Colon (tissue), 2 donors: ENCODE results near the gene SHMT2.

Experiments used
- FAIRE-seq: peaks from 2 replicates; lab custom pipeline; 2012; peaks lifted over from hg19 to GRCh38; lab: Jason Lieb, UNC
- donor health status: control.
- donor health status: control.

SHMT2 gene

GRCh38 chr12:57227315-57228115 lies 2.0 kb upstream of the SHMT2 start:
- FAIRE-seq = no peak

- no peak for FAIRE-seq
Measured at GRCh38 chr12:57229046-57229633, 371 bp upstream of the SHMT2 start.

- FAIRE-seq = no peak
Measured at GRCh38 chr12:57230381-57231155, 1.1 kb downstream of the SHMT2 start.

- no peak for FAIRE-seq
Measured at GRCh38 chr12:57231276-57232021, 1.9 kb downstream of the SHMT2 start.

GRCh38 chr12:57232156-57232756 lies 2.7 kb downstream of the SHMT2 start:
- no peak for FAIRE-seq

- FAIRE-seq = no peak
Measured at GRCh38 chr12:57233357-57234232, 4.1 kb downstream of the SHMT2 start.

- FAIRE-seq = no peak
Measured at GRCh38 chr12:57234233-57234570, 4.7 kb downstream of the SHMT2 start.

GRCh38 chr12:57234571-57235016 lies 5.1 kb downstream of the SHMT2 start:
- no peak for FAIRE-seq

GRCh38 chr12:57235017-57235727 lies 5.7 kb downstream of the SHMT2 start:
- FAIRE-seq = no peak

GRCh38 chr12:57235728-57236131 lies 6.2 kb downstream of the SHMT2 start:
- FAIRE-seq = no peak

- FAIRE-seq = no peak
Measured at GRCh38 chr12:57236201-57236924, 6.9 kb downstream of the SHMT2 start.

- FAIRE-seq = no peak
Measured at GRCh38 chr12:57236925-57237595, 7.5 kb downstream of the SHMT2 start.

GRCh38 chr12:57237596-57237931 lies 8.1 kb downstream of the SHMT2 start:
- FAIRE-seq = no peak

GRCh38 chr12:57237932-57238853 lies 8.7 kb downstream of the SHMT2 start:
- no peak for FAIRE-seq

GRCh38 chr12:57238854-57239554 lies 9.5 kb downstream of the SHMT2 start:
- FAIRE-seq = no peak

GRCh38 chr12:57239587-57240065 lies 10.1 kb downstream of the SHMT2 start:
- no peak for FAIRE-seq
